GM12878 (cell line): ENCODE measurements around the gene PDZK1.

Experiments used
- CEBPB ChIP-seq, 2 experiments: fragments of 150-350 bp in 1 of 2; IDR thresholded peaks; 2 replicates each; pipeline ENCODE4 v1.6.1; 2012 to 2014; ENCODE audit warnings: low read depth in 2 of 2, low read length in 2 of 2, borderline replicate concordance in 1 of 2, inconsistent platforms in 1 of 2
- EZH2 ChIP-seq: IDR thresholded peaks from 2 replicates; pipeline ENCODE4 v1.6.1; 2012; ENCODE audit warnings: low read depth, mild to moderate bottlenecking, control low read depth, inconsistent platforms, low read length, borderline replicate concordance; ENCODE audit not compliant: control insufficient read depth
- MXI1 ChIP-seq: fragments of 150-350 bp; IDR thresholded peaks from 2 replicates; pipeline ENCODE4 v1.6.1; 2011; ENCODE audit warnings: low read depth, mild to moderate bottlenecking, inconsistent platforms, low read length, improper control_type of control experiment
- POLR2A ChIP-seq: IDR thresholded peaks from 2 replicates; pipeline ENCODE4 v1.6.1; 2011; ENCODE audit warnings: low read depth, mild to moderate bottlenecking, low read length
- POLR2AphosphoS5 ChIP-seq: IDR thresholded peaks from 2 replicates; pipeline ENCODE4 v1.6.1; 2011; ENCODE audit warnings: mild to moderate bottlenecking, low read length, inconsistent platforms
- SMAD1 ChIP-seq: fragments of 450-650 bp; IDR thresholded peaks from 2 replicates; pipeline ENCODE4 v1.6.1; 2018; ENCODE audit warnings: mild to moderate bottlenecking, low read depth; ENCODE audit not compliant: partially characterized antibody
- ZSCAN29 ChIP-seq: fragments of 450-650 bp; IDR thresholded peaks from 2 replicates; pipeline ENCODE4 v1.6.1; 2017; ENCODE audit warnings: mild to moderate bottlenecking, moderate library complexity
- TF ChIP-seq, protein P1 (sequence below), 3 experiments: IDR thresholded peaks in 2 of 3; conservative IDR thresholded peaks in 1 of 3; 2 replicates each; pipeline ENCODE4 v1.5.1; 2011; ENCODE audit warnings: low read depth in 3 of 3, low read length in 3 of 3, mild to moderate bottlenecking in 3 of 3, control low read depth in 2 of 3, moderate library complexity in 2 of 3, inconsistent platforms in 1 of 3, mixed read lengths in 1 of 3; ENCODE audit not compliant: control insufficient read depth in 2 of 3, insufficient read depth in 1 of 3; ENCODE audit errors: extremely low read depth in 1 of 3
- TF ChIP-seq, protein P2 (sequence below): IDR thresholded peaks from 2 replicates; pipeline ENCODE4 v1.6.1; 2011; ENCODE audit warnings: borderline replicate concordance, low read depth, mild to moderate bottlenecking, moderate library complexity, low read length; ENCODE audit not compliant: insufficient read depth, poor library complexity, severe bottlenecking
- TF ChIP-seq, protein P3 (sequence below): fragments of 450-650 bp; IDR thresholded peaks from 2 replicates; pipeline ENCODE4 v1.6.1; 2017; ENCODE audit warnings: mild to moderate bottlenecking

DNA sequence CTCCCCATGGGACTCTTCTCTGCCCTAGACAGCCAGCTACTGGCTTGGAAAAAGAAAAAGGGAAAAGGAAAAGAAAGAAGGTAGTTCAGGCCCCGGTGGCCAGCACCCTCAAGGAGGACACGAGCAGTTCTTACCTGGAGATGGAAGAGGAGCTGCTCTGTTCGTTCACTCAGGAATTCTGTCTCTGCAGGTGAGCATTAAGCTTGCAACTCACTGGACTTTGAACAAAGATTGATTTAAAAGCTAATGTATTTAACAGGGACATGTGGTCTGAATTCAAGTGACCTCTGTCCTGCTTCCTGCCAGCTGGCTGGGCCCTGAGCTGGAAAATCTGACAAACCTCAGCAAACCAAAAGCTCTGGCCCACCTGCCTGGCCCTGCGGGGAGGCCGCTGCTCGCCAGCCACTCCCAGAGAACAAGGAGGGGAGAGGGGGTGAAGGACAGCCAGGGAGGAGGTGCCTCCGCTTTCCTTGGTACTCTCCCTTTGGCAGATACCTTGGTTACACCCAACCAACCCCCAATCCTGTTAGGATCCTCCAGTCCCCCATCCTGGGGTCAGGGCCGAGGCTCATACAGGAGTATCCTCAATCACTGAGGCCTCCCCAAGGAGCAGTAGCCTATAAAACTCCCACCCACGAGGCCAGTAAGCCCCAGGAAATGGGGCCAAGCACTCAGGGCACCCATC, at the start of gene PDZK1:
- no peak for TF ChIP-seq POLR2AphosphoS5
- TF ChIP-seq, protein P1, sequence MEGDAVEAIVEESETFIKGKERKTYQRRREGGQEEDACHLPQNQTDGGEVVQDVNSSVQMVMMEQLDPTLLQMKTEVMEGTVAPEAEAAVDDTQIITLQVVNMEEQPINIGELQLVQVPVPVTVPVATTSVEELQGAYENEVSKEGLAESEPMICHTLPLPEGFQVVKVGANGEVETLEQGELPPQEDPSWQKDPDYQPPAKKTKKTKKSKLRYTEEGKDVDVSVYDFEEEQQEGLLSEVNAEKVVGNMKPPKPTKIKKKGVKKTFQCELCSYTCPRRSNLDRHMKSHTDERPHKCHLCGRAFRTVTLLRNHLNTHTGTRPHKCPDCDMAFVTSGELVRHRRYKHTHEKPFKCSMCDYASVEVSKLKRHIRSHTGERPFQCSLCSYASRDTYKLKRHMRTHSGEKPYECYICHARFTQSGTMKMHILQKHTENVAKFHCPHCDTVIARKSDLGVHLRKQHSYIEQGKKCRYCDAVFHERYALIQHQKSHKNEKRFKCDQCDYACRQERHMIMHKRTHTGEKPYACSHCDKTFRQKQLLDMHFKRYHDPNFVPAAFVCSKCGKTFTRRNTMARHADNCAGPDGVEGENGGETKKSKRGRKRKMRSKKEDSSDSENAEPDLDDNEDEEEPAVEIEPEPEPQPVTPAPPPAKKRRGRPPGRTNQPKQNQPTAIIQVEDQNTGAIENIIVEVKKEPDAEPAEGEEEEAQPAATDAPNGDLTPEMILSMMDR (IDR thresholded peaks at IDR 0.05 in 2 of 3, conservative IDR thresholded peaks at IDR 0.05 in 1 of 3; ENCODE audit: control insufficient read depth in 2 of 3, extremely low read depth in 1 of 3, insufficient read depth in 1 of 3, low read depth in 3 of 3, low read length in 3 of 3), result no peak
- TF ChIP-seq, protein P2, sequence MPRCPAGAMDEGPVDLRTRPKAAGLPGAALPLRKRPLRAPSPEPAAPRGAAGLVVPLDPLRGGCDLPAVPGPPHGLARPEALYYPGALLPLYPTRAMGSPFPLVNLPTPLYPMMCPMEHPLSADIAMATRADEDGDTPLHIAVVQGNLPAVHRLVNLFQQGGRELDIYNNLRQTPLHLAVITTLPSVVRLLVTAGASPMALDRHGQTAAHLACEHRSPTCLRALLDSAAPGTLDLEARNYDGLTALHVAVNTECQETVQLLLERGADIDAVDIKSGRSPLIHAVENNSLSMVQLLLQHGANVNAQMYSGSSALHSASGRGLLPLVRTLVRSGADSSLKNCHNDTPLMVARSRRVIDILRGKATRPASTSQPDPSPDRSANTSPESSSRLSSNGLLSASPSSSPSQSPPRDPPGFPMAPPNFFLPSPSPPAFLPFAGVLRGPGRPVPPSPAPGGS, result no peak
- no peak for TF ChIP-seq MXI1
- no peak for TF ChIP-seq POLR2A
- TF ChIP-seq EZH2, result no peak
- no peak for TF ChIP-seq CEBPB (IDR thresholded peaks at IDR 0.05; ENCODE audit: borderline replicate concordance in 1 of 2, low read depth in 2 of 2, low read length in 2 of 2)
- no peak for TF ChIP-seq SMAD1
- no peak for TF ChIP-seq ZSCAN29
- TF ChIP-seq, protein P3, sequence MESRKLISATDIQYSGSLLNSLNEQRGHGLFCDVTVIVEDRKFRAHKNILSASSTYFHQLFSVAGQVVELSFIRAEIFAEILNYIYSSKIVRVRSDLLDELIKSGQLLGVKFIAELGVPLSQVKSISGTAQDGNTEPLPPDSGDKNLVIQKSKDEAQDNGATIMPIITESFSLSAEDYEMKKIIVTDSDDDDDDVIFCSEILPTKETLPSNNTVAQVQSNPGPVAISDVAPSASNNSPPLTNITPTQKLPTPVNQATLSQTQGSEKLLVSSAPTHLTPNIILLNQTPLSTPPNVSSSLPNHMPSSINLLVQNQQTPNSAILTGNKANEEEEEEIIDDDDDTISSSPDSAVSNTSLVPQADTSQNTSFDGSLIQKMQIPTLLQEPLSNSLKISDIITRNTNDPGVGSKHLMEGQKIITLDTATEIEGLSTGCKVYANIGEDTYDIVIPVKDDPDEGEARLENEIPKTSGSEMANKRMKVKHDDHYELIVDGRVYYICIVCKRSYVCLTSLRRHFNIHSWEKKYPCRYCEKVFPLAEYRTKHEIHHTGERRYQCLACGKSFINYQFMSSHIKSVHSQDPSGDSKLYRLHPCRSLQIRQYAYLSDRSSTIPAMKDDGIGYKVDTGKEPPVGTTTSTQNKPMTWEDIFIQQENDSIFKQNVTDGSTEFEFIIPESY, result no peak
